SKM-1 treated with dmso at 0.1 percent for 144 hours (cell line): ENCODE measurements around the gene OR6S1.
"Not testable (repeated sequence)": the region's sequence is repeated elsewhere in the genome, so short reads cannot be mapped to it uniquely, and the experiment has no call there.

ENCODE experiments used
- DNase-seq: peaks from one replicate; lab custom pipeline; 2025; ENCODE audit not compliant: unreplicated experiment; lab: John Stamatoyannopoulos, UW

The OR6S1 gene

GRCh38 chr14:20611277-20611676, 30.2 kb downstream of the OR6S1 start:
- DNase-seq, result no peak

- peak; percentile 31 for DNase-seq
These were observed 31.3 kb downstream of the OR6S1 start for GRCh38 chr14:20610002-20610765.

GRCh38 chr14:20609215-20610001, 32.1 kb downstream of the OR6S1 start:
- peak; percentile 72 for DNase-seq

GRCh38 chr14:20608383-20609110, 32.9 kb downstream of the OR6S1 start:
- DNase-seq, result no peak

GRCh38 chr14:20607617-20608016, 33.9 kb downstream of the OR6S1 start:
- no peak for DNase-seq

GRCh38 chr14:20606902-20607242, 34.6 kb downstream of the OR6S1 start:
- no peak for DNase-seq

GRCh38 chr14:20606190-20606901, 35.1 kb downstream of the OR6S1 start:
- DNase-seq, result peak; percentile 7

GRCh38 chr14:20603813-20604690, 37.4 kb downstream of the OR6S1 start:
- no peak for DNase-seq

- DNase-seq, result no peak
These were observed 38.9 kb downstream of the OR6S1 start for GRCh38 chr14:20602583-20602982.

- DNase-seq, result no peak
These were observed 40.0 kb downstream of the OR6S1 start for GRCh38 chr14:20601522-20601921.

GRCh38 chr14:20597108-20597507, 44.4 kb downstream of the OR6S1 start:
- no peak for DNase-seq

- DNase-seq, result not testable (repeated sequence)
These were observed 45.8 kb downstream of the OR6S1 start for GRCh38 chr14:20595726-20596125.

GRCh38 chr14:20592574-20592973, 48.9 kb downstream of the OR6S1 start:
- no peak for DNase-seq

- no peak for DNase-seq
These were observed 50.3 kb downstream of the OR6S1 start, which contains the start of gene RNASE12 for GRCh38 chr14:20591235-20591634. Gene RNASE12 (minus strand): TSS chr14:20591376. CDS start chr14:20590723, 653 bp downstream.
